T-helper 2 cell treated with Interferon-gamma antibody and Interleukin-4, amounts not matched to agents 100 ng/mL and 5 ng/mL, for 36 hours (primary cell): ENCODE data around the gene RNU1-3. TPM values are rescaled to one million over a fixed set of nuclear protein-coding genes. Genes with fewer than 3 reads are reported as not detected.
"Not testable (repeated sequence)": the region's sequence is repeated elsewhere in the genome, so short reads cannot be mapped to it uniquely, and the experiment has no call there.

ENCODE experiments used
- intact Hi-C: fragments of 100-400 bp; cut with micrococcal nuclease; formaldehyde crosslinking; loops from one replicate; pipeline ENCODE4 v1.15.1; 2023
- total RNA-seq: library from RNA; stranded (reverse); gene quantifications from 2 replicates; pipeline ENCODE4 v1.2.3, GENCODE V29; 2022

Gene RNU1-3
- 2,343 and 2,397 TPM in 2 replicates for total RNA-seq

- intact Hi-C loops, result not testable (repeated sequence)
These were observed at the start of gene RNU1-3 for GRCh38 chr1:16666502-16667413. RNU1-3 (minus strand) TSS chr1:16666948.

- intact Hi-C loops, result not testable (repeated sequence)
These were observed 46.7 kb upstream of the RNU1-3 start for GRCh38 chr1:16713480-16713879.

- intact Hi-C loops, result not testable (repeated sequence)
These were observed 46.2 kb upstream of the RNU1-3 start for GRCh38 chr1:16712984-16713383.

- intact Hi-C loops, result not testable (repeated sequence)
These were observed 45.8 kb upstream of the RNU1-3 start for GRCh38 chr1:16712582-16712981.

- intact Hi-C loops, result not testable (repeated sequence)
These were observed 45.4 kb upstream of the RNU1-3 start for GRCh38 chr1:16712131-16712530.

- intact Hi-C loops, result not testable (repeated sequence)
These were observed 43.9 kb upstream of the RNU1-3 start for GRCh38 chr1:16710618-16711017.

GRCh38 chr1:16709659-16710087 is 42.9 kb upstream of the RNU1-3 start:
- intact Hi-C loops, result not testable (repeated sequence)

GRCh38 chr1:16708704-16709103 is 42.0 kb upstream of the RNU1-3 start:
- intact Hi-C loops, result not testable (repeated sequence)

GRCh38 chr1:16707130-16708093 is 40.7 kb upstream of the RNU1-3 start:
- intact Hi-C loops, result not testable (repeated sequence)

- intact Hi-C loops, result not testable (repeated sequence)
These were observed 39.6 kb upstream of the RNU1-3 start for GRCh38 chr1:16706302-16706701.

GRCh38 chr1:16704502-16705100 is 37.9 kb upstream of the RNU1-3 start:
- intact Hi-C loops, result not testable (repeated sequence)

GRCh38 chr1:16704076-16704475 is 37.3 kb upstream of the RNU1-3 start:
- intact Hi-C loops, result not testable (repeated sequence)

GRCh38 chr1:16703602-16704001 is 36.9 kb upstream of the RNU1-3 start:
- intact Hi-C loops, result not testable (repeated sequence)

GRCh38 chr1:16703141-16703540 is 36.4 kb upstream of the RNU1-3 start:
- intact Hi-C loops, result not testable (repeated sequence)

GRCh38 chr1:16702280-16702679 is 35.5 kb upstream of the RNU1-3 start:
- intact Hi-C loops, result not testable (repeated sequence)

- intact Hi-C loops, result not testable (repeated sequence)
These were observed 34.4 kb upstream of the RNU1-3 start for GRCh38 chr1:16701189-16701588.

GRCh38 chr1:16700138-16700895 is 33.6 kb upstream of the RNU1-3 start:
- intact Hi-C loops, result not testable (repeated sequence)

- intact Hi-C loops, result not testable (repeated sequence)
These were observed 32.7 kb upstream of the RNU1-3 start for GRCh38 chr1:16699440-16699839.

GRCh38 chr1:16697152-16697551 is 30.4 kb upstream of the RNU1-3 start:
- intact Hi-C loops, result not testable (repeated sequence)

- intact Hi-C loops, result not testable (repeated sequence)
These were observed 29.9 kb upstream of the RNU1-3 start for GRCh38 chr1:16696507-16697150.
